Astrocyte of the spinal cord (primary cell): ENCODE data around the gene NTRK2.

Source experiments
- DNase-seq: peaks from one replicate; pipeline ENCODE4 v3.0.0; 2011; ENCODE audit warnings: low read depth, low spot score
- H3K4me3 ChIP-seq: 2 replicates; pipeline ENCODE4 v1.5.1; 2011; ENCODE audit warnings: low read depth, mild to moderate bottlenecking, low read length, moderate library complexity
- CTCF ChIP-seq: IDR thresholded peaks from 2 replicates; pipeline ENCODE4 v1.5.1; 2012; ENCODE audit warnings: low read depth, mild to moderate bottlenecking, low read length, inconsistent platforms
- in situ Hi-C: cut with HindIII; loops from 2 replicates; pipeline ENCODE4 v1.10.0; 2017; ENCODE audit warnings: low sequenced_read_pairs

NTRK2 gene

GRCh38 chr9:84679571-84679970 lies 10.0 kb downstream of the NTRK2 start:
- TF ChIP-seq CTCF: no peak
- DNase-seq: no peak
- H3K4me3 ChIP-seq: no peak overlapping the region
- in situ Hi-C loops: no loop called here

- no peak for DNase-seq
- TF ChIP-seq CTCF: no peak
- in situ Hi-C loops: no loop called here
- H3K4me3 ChIP-seq: no peak overlapping the region
Observed at GRCh38 chr9:84681516-84682285, 12.2 kb downstream of the NTRK2 start.

GRCh38 chr9:84686068-84686467 lies 16.5 kb downstream of the NTRK2 start:
- no peak overlapping the region for H3K4me3 ChIP-seq
- in situ Hi-C loops: no loop called here
- DNase-seq: no peak
- TF ChIP-seq CTCF: no peak

- in situ Hi-C loops: no loop called here
- TF ChIP-seq CTCF: no peak
- H3K4me3 ChIP-seq: no peak overlapping the region
- DNase-seq: no peak
Observed at GRCh38 chr9:84688956-84689355, 19.4 kb downstream of the NTRK2 start.

- DNase-seq: no peak
- H3K4me3 ChIP-seq: no peak overlapping the region
- no peak for TF ChIP-seq CTCF
- in situ Hi-C loops: no loop called here
Observed at GRCh38 chr9:84691634-84692033, 22.1 kb downstream of the NTRK2 start.

- in situ Hi-C loops: no loop called here
- H3K4me3 ChIP-seq: no peak overlapping the region
- TF ChIP-seq CTCF: no peak
- DNase-seq: no peak
Observed at GRCh38 chr9:84694248-84694647, 24.7 kb downstream of the NTRK2 start.
